ENCODE results near the gene SAT1.

Gene SAT1

GRCh38 chrX:23813808-23814207 lies 30.8 kb downstream of the SAT1 start:
- Histone ChIP-seq H3K36me3 (ENCODE audit: insufficient read depth, low read length) (no peaks in the 10 kb centered on the region), H3K27ac (ENCODE audit: low read depth, low read length) (no peak overlapping the region), H3K9me3 (ENCODE audit: low read length) (no peaks in the 10 kb centered on the region), H3K9ac (ENCODE audit: low read length) (no peak overlapping the region), H3K4me3 (ENCODE audit: low read depth in 1 of 2, low read length in 2 of 2) (no peak overlapping the region), H3K4me1 (ENCODE audit: insufficient read depth, low read length) (no peaks in the 10 kb centered on the region), H3K27me3 (ENCODE audit: control insufficient read depth in 1 of 2, insufficient read depth in 2 of 2, low read length in 2 of 2) (no peaks in the 10 kb centered on the region)

- Histone ChIP-seq H3K27ac (ENCODE audit: low read depth, low read length) (no peak overlapping the region), H3K4me3 (ENCODE audit: low read depth in 1 of 2, low read length in 2 of 2) (no peak overlapping the region), H3K9ac (ENCODE audit: low read length) (no peak overlapping the region), H3K36me3 (ENCODE audit: insufficient read depth, low read length) (no peaks in the 10 kb centered on the region), H3K9me3 (ENCODE audit: low read length) (no peaks in the 10 kb centered on the region), H3K4me1 (ENCODE audit: insufficient read depth, low read length) (no peaks in the 10 kb centered on the region), H3K27me3 (ENCODE audit: control insufficient read depth in 1 of 2, insufficient read depth in 2 of 2, low read length in 2 of 2) (no peaks in the 10 kb centered on the region)
Observed at GRCh38 chrX:23815376-23815775, 32.4 kb downstream of the SAT1 start.

- H3K4me1 ChIP-seq (ENCODE audit: insufficient read depth, low read length): no peaks in the 10 kb centered on the region
- no peak overlapping the region for H3K9ac ChIP-seq (ENCODE audit: low read length)
- H3K27me3 ChIP-seq (ENCODE audit: control insufficient read depth in 1 of 2, insufficient read depth in 2 of 2, low read length in 2 of 2): no peaks in the 10 kb centered on the region
- H3K27ac ChIP-seq (ENCODE audit: low read depth, low read length): no peak overlapping the region
- H3K36me3 ChIP-seq (ENCODE audit: insufficient read depth, low read length): no peaks in the 10 kb centered on the region
- H3K9me3 ChIP-seq (ENCODE audit: low read length): no peaks in the 10 kb centered on the region
- H3K4me3 ChIP-seq (ENCODE audit: low read depth in 1 of 2, low read length in 2 of 2): no peak overlapping the region
Observed at GRCh38 chrX:23816179-23816578, 33.2 kb downstream of the SAT1 start.

DNA sequence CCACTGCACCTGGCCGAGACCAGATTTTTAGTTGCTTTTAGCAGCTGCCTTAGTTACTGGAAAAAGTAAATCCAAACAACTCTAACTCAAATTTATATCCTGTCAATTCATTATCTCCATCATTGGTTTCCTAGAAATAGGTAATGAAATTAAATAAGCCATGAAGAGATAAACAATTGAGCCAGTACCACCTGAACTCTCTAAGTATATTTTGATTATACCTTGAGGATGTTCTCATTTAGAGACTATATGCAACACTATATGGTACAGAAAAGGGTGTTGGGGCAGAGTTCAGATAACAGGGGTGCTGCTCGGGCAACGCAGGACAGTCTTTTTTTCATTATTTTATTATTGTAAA lies 35.0 kb downstream of the SAT1 start:
- Histone ChIP-seq H3K9me3 (ENCODE audit: low read length) (no peaks in the 10 kb centered on the region), H3K4me1 (ENCODE audit: insufficient read depth, low read length) (no peaks in the 10 kb centered on the region), H3K36me3 (ENCODE audit: insufficient read depth, low read length) (no peaks in the 10 kb centered on the region), H3K9ac (ENCODE audit: low read length) (no peak overlapping the region), H3K4me3 (ENCODE audit: low read depth in 1 of 2, low read length in 2 of 2) (no peak overlapping the region), H3K27ac (ENCODE audit: low read depth, low read length) (no peak overlapping the region), H3K27me3 (ENCODE audit: control insufficient read depth in 1 of 2, insufficient read depth in 2 of 2, low read length in 2 of 2) (no peaks in the 10 kb centered on the region)

DNA sequence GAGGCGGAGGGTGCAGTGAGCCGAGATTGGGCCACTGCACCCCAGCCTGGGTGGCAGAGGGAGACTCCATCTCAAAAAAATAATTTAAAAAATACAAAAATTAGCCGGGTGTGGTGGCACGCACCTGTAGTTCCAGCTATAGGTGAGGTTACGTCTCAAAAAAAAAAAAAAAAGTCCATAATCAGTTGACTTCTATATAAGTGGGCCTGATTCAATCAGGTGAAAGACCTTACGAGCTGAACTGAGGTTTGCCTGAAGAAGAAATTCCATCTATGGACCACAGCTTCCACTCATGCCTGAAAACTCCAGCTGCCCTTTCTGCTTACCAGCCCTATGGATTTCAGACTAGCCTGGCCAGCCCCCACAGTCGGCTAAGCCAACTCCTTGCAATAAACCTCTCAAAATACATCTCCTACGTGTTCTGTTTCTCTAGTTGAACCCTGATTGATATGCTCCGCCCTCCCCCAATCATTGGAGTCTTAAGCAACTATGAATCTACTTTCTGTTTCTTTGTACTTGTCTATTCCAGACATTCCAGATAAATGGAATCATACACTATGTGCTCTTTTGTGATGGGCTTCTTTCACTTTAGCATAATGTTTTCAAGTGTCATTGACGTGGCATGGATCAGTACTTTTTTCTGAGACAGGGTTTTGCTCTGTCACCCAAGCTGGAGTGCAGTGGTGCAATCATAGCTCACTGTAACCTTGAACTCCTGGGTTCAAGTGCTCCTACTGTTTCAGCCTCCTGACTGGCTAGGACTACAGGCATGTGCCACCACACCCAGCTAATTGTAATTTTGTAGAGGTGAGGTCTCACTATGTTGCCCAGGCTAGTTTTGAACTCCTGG lies 36.6 kb downstream of the SAT1 start:
- H3K4me1 ChIP-seq (ENCODE audit: insufficient read depth, low read length): no peaks in the 10 kb centered on the region
- H3K9ac ChIP-seq (ENCODE audit: low read length): no peak overlapping the region
- H3K27ac ChIP-seq (ENCODE audit: low read depth, low read length): no peak overlapping the region
- H3K4me3 ChIP-seq (ENCODE audit: low read depth in 1 of 2, low read length in 2 of 2): no peak overlapping the region
- H3K27me3 ChIP-seq (ENCODE audit: control insufficient read depth in 1 of 2, insufficient read depth in 2 of 2, low read length in 2 of 2): no peaks in the 10 kb centered on the region
- H3K9me3 ChIP-seq (ENCODE audit: low read length): no peaks in the 10 kb centered on the region
- no peaks in the 10 kb centered on the region for H3K36me3 ChIP-seq (ENCODE audit: insufficient read depth, low read length)

GRCh38 chrX:23820235-23820782 lies 37.3 kb downstream of the SAT1 start:
- Histone ChIP-seq H3K4me3 (ENCODE audit: low read depth in 1 of 2, low read length in 2 of 2) (no peak overlapping the region), H3K9me3 (ENCODE audit: low read length) (no peaks in the 10 kb centered on the region), H3K36me3 (ENCODE audit: insufficient read depth, low read length) (no peaks in the 10 kb centered on the region), H3K27ac (ENCODE audit: low read depth, low read length) (no peak overlapping the region), H3K9ac (ENCODE audit: low read length) (no peak overlapping the region), H3K27me3 (ENCODE audit: control insufficient read depth in 1 of 2, insufficient read depth in 2 of 2, low read length in 2 of 2) (no peaks in the 10 kb centered on the region), H3K4me1 (ENCODE audit: insufficient read depth, low read length) (no peaks in the 10 kb centered on the region)

DNA sequence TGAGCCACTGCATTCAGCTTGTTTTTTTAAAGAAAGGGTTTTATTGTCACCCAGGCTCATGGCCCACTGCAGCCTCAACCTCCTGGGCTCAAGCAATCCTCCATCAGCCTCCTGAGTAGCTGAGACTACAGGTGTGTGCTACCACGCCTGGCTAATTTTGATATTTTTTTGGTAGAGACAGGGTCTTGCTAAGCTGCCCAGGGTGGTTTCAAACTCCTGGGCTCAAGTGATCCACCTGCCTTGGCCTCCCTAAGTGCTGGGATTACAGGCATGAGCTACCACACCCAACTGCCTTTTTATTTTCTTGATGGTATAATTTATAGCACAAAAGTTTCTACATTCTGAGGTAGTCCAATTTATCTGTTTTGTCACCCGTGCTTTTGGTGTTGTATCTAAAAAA lies 38.9 kb downstream of the SAT1 start:
- H3K4me3 ChIP-seq (ENCODE audit: low read depth in 1 of 2, low read length in 2 of 2): no peak overlapping the region
- no peaks in the 10 kb centered on the region for H3K36me3 ChIP-seq (ENCODE audit: insufficient read depth, low read length)
- no peaks in the 10 kb centered on the region for H3K27me3 ChIP-seq (ENCODE audit: control insufficient read depth in 1 of 2, insufficient read depth in 2 of 2, low read length in 2 of 2)
- no peak overlapping the region for H3K9ac ChIP-seq (ENCODE audit: low read length)
- H3K27ac ChIP-seq (ENCODE audit: low read depth, low read length): no peak overlapping the region
- H3K4me1 ChIP-seq (ENCODE audit: insufficient read depth, low read length): no peaks in the 10 kb centered on the region
- no peaks in the 10 kb centered on the region for H3K9me3 ChIP-seq (ENCODE audit: low read length)

DNA sequence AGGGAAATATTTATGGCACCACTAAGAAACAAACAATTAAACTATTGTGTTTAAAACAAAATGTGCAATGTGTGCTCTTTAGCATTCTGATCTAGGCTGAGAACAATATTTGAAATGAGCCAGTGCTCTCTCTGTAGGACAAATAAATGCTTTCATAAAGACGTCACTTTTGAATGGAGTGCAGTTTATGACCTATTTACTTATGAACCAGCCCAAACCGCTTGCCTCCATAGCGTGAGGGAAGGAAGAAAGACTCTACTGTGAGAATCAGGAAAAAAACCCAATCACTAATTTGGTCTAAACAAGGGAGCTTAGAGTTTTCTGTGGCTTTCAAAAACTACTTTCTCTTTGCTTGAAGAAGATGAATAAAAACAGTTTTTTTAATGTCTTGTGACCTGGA lies 39.4 kb downstream of the SAT1 start:
- Histone ChIP-seq H3K27ac (ENCODE audit: low read depth, low read length) (no peak overlapping the region), H3K9me3 (ENCODE audit: low read length) (no peaks in the 10 kb centered on the region), H3K36me3 (ENCODE audit: insufficient read depth, low read length) (no peaks in the 10 kb centered on the region), H3K4me3 (ENCODE audit: low read depth in 1 of 2, low read length in 2 of 2) (no peak overlapping the region), H3K27me3 (ENCODE audit: control insufficient read depth in 1 of 2, insufficient read depth in 2 of 2, low read length in 2 of 2) (no peaks in the 10 kb centered on the region), H3K9ac (ENCODE audit: low read length) (no peak overlapping the region), H3K4me1 (ENCODE audit: insufficient read depth, low read length) (no peaks in the 10 kb centered on the region)

- H3K27ac ChIP-seq (ENCODE audit: low read depth, low read length): no peak overlapping the region
- H3K4me3 ChIP-seq (ENCODE audit: low read depth in 1 of 2, low read length in 2 of 2): no peak overlapping the region
- H3K36me3 ChIP-seq (ENCODE audit: insufficient read depth, low read length): no peaks in the 10 kb centered on the region
- no peaks in the 10 kb centered on the region for H3K4me1 ChIP-seq (ENCODE audit: insufficient read depth, low read length)
- no peaks in the 10 kb centered on the region for H3K27me3 ChIP-seq (ENCODE audit: control insufficient read depth in 1 of 2, insufficient read depth in 2 of 2, low read length in 2 of 2)
- H3K9ac ChIP-seq (ENCODE audit: low read length): no peak overlapping the region
- H3K9me3 ChIP-seq (ENCODE audit: low read length): no peaks in the 10 kb centered on the region
Observed at GRCh38 chrX:23822841-23823240, 39.9 kb downstream of the SAT1 start.

DNA sequence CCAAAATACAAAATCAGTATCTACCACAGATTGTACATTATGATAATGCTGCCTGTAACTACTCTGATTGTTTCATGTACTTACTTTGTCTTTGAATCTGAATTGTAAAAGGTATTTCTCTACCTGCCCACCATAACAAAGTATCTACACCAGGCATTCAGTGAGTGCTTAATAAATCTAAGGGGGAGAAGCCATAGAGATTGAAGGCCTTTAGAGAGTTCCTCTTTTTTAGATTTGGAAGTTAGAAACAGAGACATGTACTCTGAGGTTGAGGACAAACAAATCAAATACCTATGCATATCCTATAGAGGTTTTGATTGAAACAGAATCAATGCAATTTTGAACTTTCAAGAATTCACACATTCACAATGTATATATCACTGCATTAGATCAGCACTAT lies 42.7 kb downstream of the SAT1 start:
- no peak overlapping the region for H3K9ac ChIP-seq (ENCODE audit: low read length)

DNA sequence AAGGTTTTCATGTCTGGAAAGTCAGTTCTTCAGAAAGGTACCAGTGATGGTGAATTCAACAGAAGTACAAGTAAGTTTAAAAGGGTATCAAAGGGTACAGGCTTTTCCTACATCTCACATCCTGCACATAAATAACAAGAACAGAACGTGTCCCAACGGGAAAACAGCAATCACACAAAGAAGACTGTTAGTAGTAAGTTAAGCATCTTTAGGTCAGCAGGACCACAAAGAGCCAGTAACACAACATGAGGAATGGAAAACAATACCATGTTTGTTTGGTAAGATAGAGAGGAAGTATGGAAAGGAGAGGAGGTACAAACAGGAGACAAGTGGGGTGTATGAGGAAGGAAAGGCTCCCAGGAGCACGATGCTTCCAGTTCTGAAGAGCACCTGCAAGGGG lies 43.2 kb downstream of the SAT1 start:
- no peak overlapping the region for H3K9ac ChIP-seq (ENCODE audit: low read length)
- no peak overlapping the region for H3K4me3 ChIP-seq (ENCODE audit: low read depth in 1 of 2, low read length in 2 of 2)
- H3K9me3 ChIP-seq (ENCODE audit: low read length): no peaks in the 10 kb centered on the region
- H3K36me3 ChIP-seq (ENCODE audit: insufficient read depth, low read length): no peaks in the 10 kb centered on the region
- no peak overlapping the region for H3K27ac ChIP-seq (ENCODE audit: low read depth, low read length)
- no peaks in the 10 kb centered on the region for H3K27me3 ChIP-seq (ENCODE audit: control insufficient read depth in 1 of 2, insufficient read depth in 2 of 2, low read length in 2 of 2)
- no peaks in the 10 kb centered on the region for H3K4me1 ChIP-seq (ENCODE audit: insufficient read depth, low read length)

More for the DNA sequence above, 42.7 kb downstream of the SAT1 start:
- no peaks in the 10 kb centered on the region for H3K9me3 ChIP-seq (ENCODE audit: low read length)
- H3K27me3 ChIP-seq (ENCODE audit: control insufficient read depth in 1 of 2, insufficient read depth in 2 of 2, low read length in 2 of 2): no peaks in the 10 kb centered on the region
- H3K36me3 ChIP-seq (ENCODE audit: insufficient read depth, low read length): no peaks in the 10 kb centered on the region
- H3K4me3 ChIP-seq (ENCODE audit: low read depth in 1 of 2, low read length in 2 of 2): no peak overlapping the region
- H3K27ac ChIP-seq (ENCODE audit: low read depth, low read length): no peak overlapping the region
- H3K4me1 ChIP-seq (ENCODE audit: insufficient read depth, low read length): no peaks in the 10 kb centered on the region

GRCh38 chrX:23826653-23827052 lies 43.7 kb downstream of the SAT1 start:
- no peaks in the 10 kb centered on the region for H3K4me1 ChIP-seq (ENCODE audit: insufficient read depth, low read length)
- no peaks in the 10 kb centered on the region for H3K9me3 ChIP-seq (ENCODE audit: low read length)
- no peak overlapping the region for H3K27ac ChIP-seq (ENCODE audit: low read depth, low read length)
- H3K36me3 ChIP-seq (ENCODE audit: insufficient read depth, low read length): no peaks in the 10 kb centered on the region
- H3K27me3 ChIP-seq (ENCODE audit: control insufficient read depth in 1 of 2, insufficient read depth in 2 of 2, low read length in 2 of 2): no peaks in the 10 kb centered on the region
- no peak overlapping the region for H3K9ac ChIP-seq (ENCODE audit: low read length)
- H3K4me3 ChIP-seq (ENCODE audit: low read depth in 1 of 2, low read length in 2 of 2): no peak overlapping the region

Measured in muscle layer of colon (tissue), 2 donors.